DND-41 (cell line): ENCODE measurements around the gene UROC1.

Experiments used
- CTCF ChIP-seq: IDR thresholded peaks from 2 replicates; pipeline ENCODE4 v1.5.1; 2012; ENCODE audit warnings: borderline replicate concordance, low read length, moderate library complexity, mild to moderate bottlenecking; ENCODE audit not compliant: poor library complexity, severe bottlenecking; ENCODE audit errors: extremely low read depth
- EZH2 ChIP-seq: IDR thresholded peaks from 3 replicates; pipeline ENCODE4 v1.6.1; 2012; ENCODE audit warnings: borderline replicate concordance, low read depth, mild to moderate bottlenecking, moderate library complexity, low read length, inconsistent platforms; ENCODE audit not compliant: severe bottlenecking

GRCh38 chr3:126456211-126456610, 61.4 kb downstream of the UROC1 start:
- TF ChIP-seq CTCF: no peak
- TF ChIP-seq EZH2: no peak
